AG10803 (cell line): ENCODE data around the gene KRTAP10-2.
"Not testable (repeated sequence)": the region's sequence is repeated elsewhere in the genome, so short reads cannot be mapped to it uniquely, and the experiment has no call there.

Experiments
- DNase-seq: peaks from one replicate; pipeline ENCODE4 v3.0.0; 2010; ENCODE audit warnings: low read depth
- H3K4me3 ChIP-seq: 2 replicates; pipeline ENCODE4 v1.5.1; 2011; ENCODE audit warnings: mild to moderate bottlenecking, low read length, control low read depth
- CTCF ChIP-seq: conservative IDR thresholded peaks from 2 replicates; pipeline ENCODE4 v1.5.1; 2011; ENCODE audit warnings: mild to moderate bottlenecking, low read length, control low read depth, inconsistent platforms

KRTAP10-2 gene

GRCh38 chr21:44579833-44580144 is 28.5 kb upstream of the KRTAP10-2 start:
- no peak for TF ChIP-seq CTCF
- no peak overlapping the region for H3K4me3 ChIP-seq
- DNase-seq = no peak

GRCh38 chr21:44579056-44579832 is 27.9 kb upstream of the KRTAP10-2 start:
- no peak for TF ChIP-seq CTCF
- no peak for DNase-seq

GRCh38 chr21:44578371-44579055 is 27.2 kb upstream of the KRTAP10-2 start:
- TF ChIP-seq CTCF = no peak
- no peak overlapping the region for H3K4me3 ChIP-seq
- DNase-seq = no peak

More at GRCh38 chr21:44579056-44579832, 27.9 kb upstream of the KRTAP10-2 start:
- H3K4me3 ChIP-seq = no peak overlapping the region

GRCh38 chr21:44576025-44576420 is 24.7 kb upstream of the KRTAP10-2 start:
- TF ChIP-seq CTCF = no peak
- H3K4me3 ChIP-seq = no peak overlapping the region
- no peak for DNase-seq

- DNase-seq = no peak
- H3K4me3 ChIP-seq = no peak overlapping the region
- no peak for TF ChIP-seq CTCF
Measured at GRCh38 chr21:44575307-44576024, 24.2 kb upstream of the KRTAP10-2 start.

- H3K4me3 ChIP-seq = no peak overlapping the region
- TF ChIP-seq CTCF = no peak
- no peak for DNase-seq
Measured at GRCh38 chr21:44574457-44575306, 23.4 kb upstream of the KRTAP10-2 start.

- H3K4me3 ChIP-seq, DNase-seq: not testable (repeated sequence)
Measured at GRCh38 chr21:44573630-44574456, 22.5 kb upstream of the KRTAP10-2 start, which contains the start of gene KRTAP10-4. Gene KRTAP10-4 (plus strand): TSS chr21:44573729. CDS start chr21:44573759, 30 bp downstream.
